ENCODE data around the gene TMEM135. TPM values are rescaled to one million over a fixed set of nuclear protein-coding genes. Genes with fewer than 3 reads are reported as not detected.
A peak's percentile ranks its signal among the peaks of the same experiment; 100 is the strongest.

TMEM135 gene
- total and polyA plus RNA-seq, 2 experiments from 2014 or later, result 11.0 to 11.9 TPM

GRCh38 chr11:87286338-87286737 is 248.6 kb downstream of the TMEM135 start:
- Histone ChIP-seq H4K20me1 (ENCODE audit: insufficient read depth) (no peaks in the 10 kb centered on the region), H3K9ac (no peak overlapping the region), H3K27ac (no peak overlapping the region), H3K36me3 (ENCODE audit: low read depth) (no peaks in the 10 kb centered on the region), H2AFZ (no peak overlapping the region), H3K27me3 (replicated peaks; ENCODE audit: insufficient read depth) (no peaks in the 10 kb centered on the region), H3K79me2 (ENCODE audit: insufficient read depth) (no peaks in the 10 kb centered on the region), H3F3A (ENCODE audit: insufficient read depth) (no peaks in the 10 kb centered on the region), H3K9me2 (ENCODE audit: insufficient read depth) (no peaks in the 10 kb centered on the region), H3K4me1 (ENCODE audit: insufficient read depth) (peaks cover 4% of the 10 kb centered on the region; the same call in 1 of the 2 replicates), H3K9me3 (ENCODE audit: low read depth) (no peaks in the 10 kb centered on the region), H3K4me2 (ENCODE audit: unreplicated experiment) (no peak overlapping the region), H3K4me3 (no peak overlapping the region)
- WGBS, 2 experiments (ENCODE audit: low coverage in 1 of 2, low lambda C conversion rate in 2 of 2, missing lambda C conversion rate in 2 of 2), result 93 to 96% methylated on average over 13 to 17 of the region's 17 CpGs
- no peak for DNase-seq
- in situ Hi-C loops (cut with MboI), result loop anchor here (10.0 to 25.0 kb wide), 3 partner anchors 292 to 824 kb away; no protein-coding TSS in a partner anchor
- TF ChIP-seq EZH2phosphoT487 (IDR thresholded peaks at IDR 0.05; ENCODE audit: insufficient read depth, low read depth) (no peak), EZH2 (IDR thresholded peaks at IDR 0.05; ENCODE audit: insufficient read depth, poor library complexity, severe bottlenecking) (no peak)

- in situ Hi-C loops (cut with MboI), result loop anchor here (25.0 kb wide), 1 partner anchor 828 kb away; no protein-coding TSS in a partner anchor
- Histone ChIP-seq H3K27ac (no peak overlapping the region), H3K9me2 (ENCODE audit: insufficient read depth) (no peaks in the 10 kb centered on the region), H3K4me3 (no peak overlapping the region), H3K4me1 (ENCODE audit: insufficient read depth) (no peaks in the 10 kb centered on the region), H3F3A (ENCODE audit: insufficient read depth) (no peaks in the 10 kb centered on the region), H3K4me2 (ENCODE audit: unreplicated experiment) (no peak overlapping the region), H4K20me1 (ENCODE audit: insufficient read depth) (no peaks in the 10 kb centered on the region), H3K79me2 (ENCODE audit: insufficient read depth) (no peaks in the 10 kb centered on the region), H3K9ac (no peak overlapping the region), H3K27me3 (replicated peaks; ENCODE audit: insufficient read depth) (no peaks in the 10 kb centered on the region), H3K9me3 (ENCODE audit: low read depth) (no peaks in the 10 kb centered on the region), H3K36me3 (ENCODE audit: low read depth) (no peaks in the 10 kb centered on the region), H2AFZ (no peak overlapping the region)
- TF ChIP-seq EZH2 (IDR thresholded peaks at IDR 0.05; ENCODE audit: insufficient read depth, poor library complexity, severe bottlenecking) (no peak), EZH2phosphoT487 (IDR thresholded peaks at IDR 0.05; ENCODE audit: insufficient read depth, low read depth) (no peak)
- DNase-seq, result peak; percentile 73
- 28 to 30% methylated on average over 3 of the region's 3 CpGs for WGBS, 2 experiments (ENCODE audit: low coverage in 1 of 2, low lambda C conversion rate in 2 of 2, missing lambda C conversion rate in 2 of 2)
These were observed 252.7 kb downstream of the TMEM135 start for GRCh38 chr11:87290304-87290922.

- Histone ChIP-seq H3K4me1 (ENCODE audit: insufficient read depth) (no peaks in the 10 kb centered on the region), H3K36me3 (ENCODE audit: low read depth) (no peaks in the 10 kb centered on the region), H3K4me2 (ENCODE audit: unreplicated experiment) (no peak overlapping the region), H3K9me2 (ENCODE audit: insufficient read depth) (no peaks in the 10 kb centered on the region), H2AFZ (no peak overlapping the region), H3K9ac (no peak overlapping the region), H3K79me2 (ENCODE audit: insufficient read depth) (no peaks in the 10 kb centered on the region), H3K9me3 (ENCODE audit: low read depth) (no peaks in the 10 kb centered on the region), H3K27ac (no peak overlapping the region), H3K4me3 (no peak overlapping the region), H3F3A (ENCODE audit: insufficient read depth) (no peaks in the 10 kb centered on the region), H3K27me3 (replicated peaks; ENCODE audit: insufficient read depth) (no peaks in the 10 kb centered on the region), H4K20me1 (ENCODE audit: insufficient read depth) (no peaks in the 10 kb centered on the region)
- in situ Hi-C loops (cut with MboI), result loop anchor here (25.0 kb wide), 1 partner anchor 830 kb away; no protein-coding TSS in a partner anchor
- no peak for TF ChIP-seq EZH2 (IDR thresholded peaks at IDR 0.05; ENCODE audit: insufficient read depth, poor library complexity, severe bottlenecking)
- no peak for TF ChIP-seq EZH2phosphoT487 (IDR thresholded peaks at IDR 0.05; ENCODE audit: insufficient read depth, low read depth)
- DNase-seq, result no peak
- WGBS, 2 experiments (ENCODE audit: low coverage in 1 of 2, low lambda C conversion rate in 2 of 2, missing lambda C conversion rate in 2 of 2), result 41 to 48% methylated on average over 1 of the region's 1 CpG
These were observed 254.9 kb downstream of the TMEM135 start for GRCh38 chr11:87292598-87292997.

DNA sequence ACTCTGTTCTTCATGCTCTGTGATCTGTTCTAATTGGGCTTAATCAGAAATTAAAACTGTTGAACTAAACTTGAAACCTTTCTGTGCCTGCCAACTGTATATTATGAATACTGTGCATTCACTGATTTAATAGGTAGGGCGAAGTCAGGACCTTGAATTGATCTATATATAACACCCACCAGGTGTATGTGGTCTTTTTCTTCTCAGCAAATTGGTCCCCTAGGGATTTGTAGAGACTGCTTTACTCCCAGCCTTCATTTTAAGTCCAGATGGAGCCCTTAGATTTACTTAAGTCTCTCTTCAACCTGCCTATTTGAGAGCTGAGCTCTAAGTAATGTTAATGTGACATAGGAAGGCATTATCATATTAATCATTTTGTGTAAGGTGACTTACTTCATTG is 257.5 kb downstream of the TMEM135 start:
- no peak for DNase-seq
- Histone ChIP-seq H3F3A (ENCODE audit: insufficient read depth) (no peaks in the 10 kb centered on the region), H3K27ac (no peak overlapping the region), H4K20me1 (ENCODE audit: insufficient read depth) (no peaks in the 10 kb centered on the region), H3K9me2 (ENCODE audit: insufficient read depth) (no peaks in the 10 kb centered on the region), H3K27me3 (replicated peaks; ENCODE audit: insufficient read depth) (no peaks in the 10 kb centered on the region), H3K4me2 (ENCODE audit: unreplicated experiment) (no peak overlapping the region), H3K9me3 (ENCODE audit: low read depth) (no peaks in the 10 kb centered on the region), H2AFZ (no peak overlapping the region), H3K79me2 (ENCODE audit: insufficient read depth) (no peaks in the 10 kb centered on the region), H3K4me1 (ENCODE audit: insufficient read depth) (no peaks in the 10 kb centered on the region), H3K36me3 (ENCODE audit: low read depth) (no peaks in the 10 kb centered on the region), H3K9ac (no peak overlapping the region), H3K4me3 (no peak overlapping the region)
- TF ChIP-seq EZH2phosphoT487 (IDR thresholded peaks at IDR 0.05; ENCODE audit: insufficient read depth, low read depth), result no peak
- TF ChIP-seq EZH2 (IDR thresholded peaks at IDR 0.05; ENCODE audit: insufficient read depth, poor library complexity, severe bottlenecking), result no peak
- 95 to 97% methylated on average over 1 of the region's 1 CpG for WGBS, 2 experiments (ENCODE audit: low coverage in 1 of 2, low lambda C conversion rate in 2 of 2, missing lambda C conversion rate in 2 of 2)
- in situ Hi-C loops (cut with MboI), result loop anchor here (25.0 kb wide), 1 partner anchor 833 kb away; no protein-coding TSS in a partner anchor
